ENCODE measurements around the gene DERA. TPM values are rescaled to one million over a fixed set of nuclear protein-coding genes. Genes with fewer than 3 reads are reported as not detected.
A peak's percentile ranks its signal among the peaks of the same experiment; 100 is the strongest.

The DERA gene
- total RNA-seq, 1 donor from 2014 or later, result 52.6 TPM

- H3K4me3 ChIP-seq (ENCODE audit: low read depth, low read length), result no peak overlapping the region
- no peak for DNase-seq (ENCODE audit: low read depth)
- TF ChIP-seq CTCF (conservative IDR thresholded peaks at IDR 0.05; ENCODE audit: low read depth, low read length), result no peak
These were observed 23.9 kb upstream of the DERA start for GRCh38 chr12:15887043-15887817.

- DNase-seq (ENCODE audit: low read depth), result no peak
- TF ChIP-seq CTCF (conservative IDR thresholded peaks at IDR 0.05; ENCODE audit: low read depth, low read length), result no peak
- no peak overlapping the region for H3K4me3 ChIP-seq (ENCODE audit: low read depth, low read length)
These were observed 18.4 kb upstream of the DERA start for GRCh38 chr12:15892645-15893259.

GRCh38 chr12:15893260-15893659 is 17.9 kb upstream of the DERA start:
- no peak overlapping the region for H3K4me3 ChIP-seq (ENCODE audit: low read depth, low read length)
- DNase-seq (ENCODE audit: low read depth), result no peak
- TF ChIP-seq CTCF (conservative IDR thresholded peaks at IDR 0.05; ENCODE audit: low read depth, low read length), result no peak

DNA sequence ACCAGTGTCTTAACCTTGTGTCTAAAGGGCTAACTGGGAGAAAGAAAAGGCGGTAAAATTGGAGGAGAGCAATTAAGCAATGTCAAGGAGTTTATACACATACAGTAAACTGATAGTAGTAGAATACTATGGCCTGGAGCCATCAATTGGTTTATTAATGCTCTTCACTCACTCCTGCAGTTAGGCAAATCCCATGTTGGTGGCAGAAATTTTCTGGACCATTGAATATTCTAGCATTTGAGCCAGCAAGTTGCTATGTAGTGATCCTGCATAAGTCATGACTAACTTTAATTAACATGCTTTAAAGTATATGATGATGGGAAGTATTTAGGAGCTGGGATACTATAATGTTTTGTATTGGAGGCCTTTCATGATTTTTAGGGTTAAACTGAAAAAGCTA is 14.3 kb upstream of the DERA start:
- no peak for DNase-seq (ENCODE audit: low read depth)
- no peak overlapping the region for H3K4me3 ChIP-seq (ENCODE audit: low read depth, low read length)
- TF ChIP-seq CTCF (conservative IDR thresholded peaks at IDR 0.05; ENCODE audit: low read depth, low read length), result no peak

GRCh38 chr12:15897433-15897832 is 13.7 kb upstream of the DERA start:
- H3K4me3 ChIP-seq (ENCODE audit: low read depth, low read length), result no peak overlapping the region

DNA sequence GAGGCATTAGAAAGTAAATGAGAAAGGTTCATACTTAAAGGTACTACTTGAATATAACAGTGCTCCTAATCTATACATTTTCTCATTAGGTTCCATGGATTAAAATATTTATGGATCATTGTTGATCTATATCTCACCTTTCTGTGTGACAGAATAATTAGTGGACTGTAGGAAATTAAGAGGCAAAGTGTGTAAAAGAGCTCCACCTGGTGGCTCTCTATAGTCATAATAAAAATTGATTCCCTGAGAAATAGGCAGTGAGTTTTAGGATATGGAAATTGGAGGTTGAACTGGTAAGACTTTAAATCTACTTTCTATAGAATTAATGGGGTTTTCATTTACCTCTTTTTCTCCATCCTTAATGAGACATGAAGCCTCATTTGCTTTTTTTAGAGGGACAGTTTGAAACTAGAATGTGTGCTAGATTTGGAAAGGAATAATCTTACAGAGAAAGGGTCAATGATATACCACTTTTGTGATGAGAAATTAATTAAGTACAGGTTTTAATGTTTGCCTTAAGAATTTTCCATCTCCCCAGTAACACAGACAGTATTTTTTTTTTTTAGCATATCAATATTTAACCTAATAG is 11.8 kb upstream of the DERA start:
- DNase-seq (ENCODE audit: low read depth), result no peak
- no peak overlapping the region for H3K4me3 ChIP-seq (ENCODE audit: low read depth, low read length)
- peak; percentile 69 for TF ChIP-seq CTCF (conservative IDR thresholded peaks at IDR 0.05; ENCODE audit: low read depth, low read length)

More at GRCh38 chr12:15897433-15897832, 13.7 kb upstream of the DERA start:
- TF ChIP-seq CTCF (conservative IDR thresholded peaks at IDR 0.05; ENCODE audit: low read depth, low read length), result no peak
- no peak for DNase-seq (ENCODE audit: low read depth)

All from epithelial cell of proximal tubule (primary cell).